Endothelial cell of umbilical vein (primary cell): Measurements from ENCODE around the gene A1CF. TPM values are rescaled to one million over a fixed set of nuclear protein-coding genes. Genes with fewer than 3 reads are reported as not detected.

Experiments
- BruUV-seq: library from RNA; stranded (reverse); fragments of 400-500 nt; replicated peaks from 2 replicates; lab custom pipeline; 2021; lab: Mats Ljungman, UMichigan
- CTCF ChIA-PET: fragments of 300-600, 350-600 bp; sonication (Branson Sonifier 250); formaldehyde crosslinking; loops from one replicate; lab custom pipeline; 2021; ENCODE audit warnings: antibody characterized with exemption, inconsistent platforms; lab: Charles Lee
- POLR2A ChIA-PET: fragments of 300-600, 350-600 bp; sonication (Branson Sonifier 250); formaldehyde crosslinking; loops from one replicate; lab custom pipeline; 2021; ENCODE audit warnings: antibody characterized with exemption, inconsistent platforms; lab: Charles Lee
- DNase-seq: peaks from one replicate; pipeline ENCODE4 v3.0.0-alpha.2; 2011; ENCODE audit warnings: low read depth, low spot score
- FAIRE-seq: peaks from 2 replicates; lab custom pipeline; 2011; peaks lifted over from hg19 to GRCh38; lab: Jason Lieb, UNC
- H2AFZ ChIP-seq: 2 replicates; pipeline ENCODE4 v1.6.0; 2012; ENCODE audit warnings: low read depth, low read length, control low read depth, inconsistent platforms
- H3K27ac ChIP-seq: 2 replicates; pipeline ENCODE4 v1.5.1; 2011; ENCODE audit warnings: low read depth, mild to moderate bottlenecking, control low read depth, low read length, moderate library complexity; ENCODE audit not compliant: insufficient read depth
- H3K27me3 ChIP-seq, 2 experiments: 2 replicates each; pipeline versions ENCODE4 v1.6.0 to v1.6.1; 2011; ENCODE audit warnings: low read length in 2 of 2, mixed read lengths in 1 of 2; ENCODE audit not compliant: control insufficient read depth in 2 of 2, insufficient read depth in 2 of 2
- H3K36me3 ChIP-seq, 2 experiments: 2 replicates in 1 of 2; 3 replicates in 1 of 2; pipeline ENCODE4 v1.5.1; 2011; ENCODE audit warnings: low read length in 2 of 2, mild to moderate bottlenecking in 1 of 2, moderate library complexity in 1 of 2; ENCODE audit not compliant: control insufficient read depth in 2 of 2, insufficient read depth in 2 of 2; ENCODE audit errors: extremely low read depth in 1 of 2
- H3K4me1 ChIP-seq: 3 replicates; pipeline ENCODE4 v1.5.1; 2011; ENCODE audit warnings: mild to moderate bottlenecking, low read length; ENCODE audit not compliant: control insufficient read depth, insufficient read depth; ENCODE audit errors: extremely low read depth
- H3K4me2 ChIP-seq: 2 replicates; pipeline ENCODE4 v1.6.1; 2011; ENCODE audit warnings: low read length, control low read depth, mixed read lengths; ENCODE audit not compliant: insufficient read depth
- H3K4me3 ChIP-seq, 3 experiments: fragments of 200-600 bp in 1 of 3; sonication (generic), shearing (Covaris generic) in 1 of 3; replicated peaks in 1 of 3; 2 replicates each; pipeline ENCODE4 v1.5.1; 2011 to 2016; ENCODE audit warnings: control low read depth in 3 of 3, low read length in 3 of 3, mild to moderate bottlenecking in 2 of 3, inconsistent platforms in 1 of 3, low read depth in 1 of 3, moderate library complexity in 1 of 3; ENCODE audit not compliant: insufficient read depth in 1 of 3
- H3K79me2 ChIP-seq: 2 replicates; pipeline ENCODE4 v1.6.0; 2012; ENCODE audit warnings: low read length, inconsistent platforms; ENCODE audit not compliant: control insufficient read depth, insufficient read depth
- H3K9ac ChIP-seq: replicated peaks from 2 replicates; pipeline ENCODE3; 2011; ENCODE audit warnings: low read length, control low read depth; ENCODE audit not compliant: insufficient read depth; ENCODE audit errors: extremely low read depth
- H3K9me1 ChIP-seq: replicated peaks from 3 replicates; pipeline ENCODE4 v1.6.0; 2011; ENCODE audit warnings: mild to moderate bottlenecking, low read length; ENCODE audit not compliant: control insufficient read depth, insufficient read depth; ENCODE audit errors: extremely low read depth
- H3K9me3 ChIP-seq: replicated peaks from 2 replicates; pipeline ENCODE4 v1.5.1; 2012; ENCODE audit warnings: low read length, inconsistent platforms; ENCODE audit not compliant: control insufficient read depth, insufficient read depth
- H4K20me1 ChIP-seq: replicated peaks from 2 replicates; pipeline ENCODE3; 2011; ENCODE audit warnings: mild to moderate bottlenecking, low read length; ENCODE audit not compliant: control insufficient read depth, insufficient read depth; ENCODE audit errors: extremely low read depth
- CTCF ChIP-seq, 2 donors: IDR thresholded peaks; 1 replicate in 1 of 2; 2 replicates in 1 of 2; pipeline ENCODE4 v1.5.1; 2011; ENCODE audit warnings: low read length in 2 of 2, mild to moderate bottlenecking in 2 of 2, moderate library complexity in 2 of 2, control low read depth in 1 of 2, inconsistent platforms in 1 of 2, low read depth in 1 of 2; ENCODE audit not compliant: insufficient read depth in 1 of 2; ENCODE audit errors: extremely low read depth in 1 of 2
- EZH2 ChIP-seq: IDR thresholded peaks from 2 replicates; pipeline ENCODE4 v1.6.1; 2012; ENCODE audit warnings: borderline replicate concordance, low read depth, mild to moderate bottlenecking, moderate library complexity, low read length, inconsistent platforms; ENCODE audit not compliant: severe bottlenecking
- FOS ChIP-seq: IDR thresholded peaks from 2 replicates; pipeline ENCODE4 v1.6.1; 2011; ENCODE audit warnings: mild to moderate bottlenecking, low read length, moderate library complexity, borderline replicate concordance; ENCODE audit not compliant: insufficient read depth
- GATA2 ChIP-seq: IDR thresholded peaks from 2 replicates; pipeline ENCODE4 v1.7.0; 2011; ENCODE audit warnings: low read depth, mild to moderate bottlenecking, moderate library complexity, mixed read lengths, low read length; ENCODE audit not compliant: insufficient read length, insufficient read depth
- JUN ChIP-seq: IDR thresholded peaks from 2 replicates; pipeline ENCODE4 v1.6.1; 2011; ENCODE audit warnings: borderline replicate concordance, low read depth; ENCODE audit not compliant: insufficient read length, insufficient read depth
- MYC ChIP-seq: IDR thresholded peaks from one replicate; pipeline ENCODE4 v1.6.1; 2011; ENCODE audit warnings: mild to moderate bottlenecking, low read depth, low read length
- POLR2A ChIP-seq: IDR thresholded peaks from 2 replicates; pipeline ENCODE4 v1.6.1; 2012; ENCODE audit warnings: low read depth, mild to moderate bottlenecking, control low read depth, low read length
- POLR2AphosphoS5 ChIP-seq: IDR thresholded peaks from 2 replicates; pipeline ENCODE4 v1.6.1; 2012; ENCODE audit warnings: low read depth, mild to moderate bottlenecking, control low read depth, low read length, moderate library complexity; ENCODE audit not compliant: insufficient read depth
- dilution Hi-C: fragments of 300-500 bp; cut with MboI; formaldehyde crosslinking; loops from one replicate; pipeline ENCODE4 v1.15.0; 2019; ENCODE audit warnings: low sequenced_read_pairs; ENCODE audit not compliant: extremely low pct_ligation_motif_present
- intact Hi-C: fragments of 100-400 bp; cut with micrococcal nuclease; formaldehyde crosslinking; loops from one replicate; pipeline ENCODE4 v1.10.0; 2022
- polyA plus RNA-seq, 4 experiments: library from polyadenylated mRNA; depleted of rRNA in 3 of 4; stranded (reverse) in 3 of 4; unstranded in 1 of 4; fragments of >200 nt; gene quantifications; 2 replicates each; pipeline versions ENCODE4 v1.2.1 to v1.2.3, GENCODE V29; 2011 to 2012; ENCODE audit warnings: missing spikeins in 1 of 4
- total RNA-seq: library from RNA; stranded (reverse); gene quantifications from 2 replicates; pipeline ENCODE4 v1.2.3, GENCODE V29; 2021
- TF ChIP-seq, protein P1 (sequence below): IDR thresholded peaks from 2 replicates; pipeline ENCODE4 v1.6.1; 2011; ENCODE audit not compliant: insufficient read depth, insufficient read length

A1CF gene
- total and polyA plus RNA-seq, 2 donors (not counting 3 experiments of a cell fraction or from before 2014, with no cell fraction given): not detected

DNA sequence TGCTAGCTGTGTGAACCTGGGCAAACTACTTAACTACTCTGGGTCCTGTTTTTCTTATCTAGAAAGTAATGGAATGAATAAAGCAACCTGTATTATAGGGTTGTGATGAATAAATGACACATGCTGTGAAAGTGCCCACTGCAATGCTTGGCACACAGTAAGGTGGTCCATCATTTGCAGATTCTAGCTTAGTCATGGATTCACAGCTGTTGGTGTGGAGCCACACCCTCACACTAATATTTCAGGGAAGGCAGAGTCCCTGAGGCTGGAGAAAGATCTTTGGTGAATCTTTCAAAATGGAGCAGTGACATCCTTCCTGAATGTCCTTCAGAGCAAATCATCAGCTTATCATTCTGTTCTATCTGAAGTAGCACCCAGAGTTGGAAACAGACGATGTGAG is 60.6 kb downstream of the A1CF start:
- no peak overlapping the region for H3K9ac ChIP-seq
- TF ChIP-seq FOS (no peak), POLR2A (no peak), POLR2AphosphoS5 (no peak), CTCF (IDR thresholded peaks at IDR 0.05; ENCODE audit: extremely low read depth in 1 of 2, insufficient read depth in 1 of 2, low read depth in 1 of 2, low read length in 2 of 2) (no peak), MYC (no peak), JUN (no peak), EZH2 (no peak), GATA2 (no peak)
- TF ChIP-seq, protein P1, sequence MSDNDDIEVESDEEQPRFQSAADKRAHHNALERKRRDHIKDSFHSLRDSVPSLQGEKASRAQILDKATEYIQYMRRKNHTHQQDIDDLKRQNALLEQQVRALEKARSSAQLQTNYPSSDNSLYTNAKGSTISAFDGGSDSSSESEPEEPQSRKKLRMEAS: no peak
- no TSS peak for BruUV-seq
- H3K4me2 ChIP-seq: no peak overlapping the region
- H3K27me3 ChIP-seq: peaks cover 2 to 26% of the 10 kb centered on the region in 2 experiments
- FAIRE-seq: no peak
- H3K27ac ChIP-seq: no peak overlapping the region
- no peaks in the 10 kb centered on the region for H3K4me1 ChIP-seq
- H4K20me1 ChIP-seq: no peaks in the 10 kb centered on the region
- H3K9me1 ChIP-seq: no peaks in the 10 kb centered on the region
- no peak for DNase-seq
- H3K36me3 ChIP-seq: no peaks in the 10 kb centered on the region
- ChIA-PET POLR2A (no interaction called here), CTCF (no interaction called here)
- H2AFZ ChIP-seq: no peak overlapping the region
- no peaks in the 10 kb centered on the region for H3K9me3 ChIP-seq
- H3K4me3 ChIP-seq: no peak overlapping the region
- dilution Hi-C loops (no loop called here), intact Hi-C loops (no loop called here)
- no peaks in the 10 kb centered on the region for H3K79me2 ChIP-seq
